Endothelial cell of umbilical vein (primary cell): ENCODE results near the gene HNRNPCL2. TPM values are rescaled to one million over a fixed set of nuclear protein-coding genes. Genes with fewer than 3 reads are reported as not detected.

Experiments
- polyA plus RNA-seq, 4 experiments: library from polyadenylated mRNA; depleted of rRNA in 3 of 4; stranded (reverse) in 3 of 4; unstranded in 1 of 4; fragments of >200 nt; gene quantifications; 2 replicates each; pipeline versions ENCODE4 v1.2.1 to v1.2.3, GENCODE V29; 2011 to 2012; ENCODE audit warnings: missing spikeins in 1 of 4
- total RNA-seq: library from RNA; stranded (reverse); gene quantifications from 2 replicates; pipeline ENCODE4 v1.2.3, GENCODE V29; 2021

Gene HNRNPCL2
- total and polyA plus RNA-seq, 2 donors (not counting 3 experiments of a cell fraction or from before 2014, with no cell fraction given): not detected

Other genes with a start within 250 kb of the HNRNPCL2 start
- not detected in 2 replicates for gene PRAMEF4, start 230.7 kb downstream of the HNRNPCL2 start, total RNA-seq
- gene PRAMEF4, start 230.7 kb downstream of the HNRNPCL2 start, polyA plus RNA-seq: not detected in 2 replicates
- not detected in 2 replicates for gene PRAMEF10, start 218.6 kb downstream of the HNRNPCL2 start, total RNA-seq
- not detected in 2 replicates for gene PRAMEF10, start 218.6 kb downstream of the HNRNPCL2 start, polyA plus RNA-seq
- gene PRAMEF7, start 200.2 kb downstream of the HNRNPCL2 start, total RNA-seq: not detected in 2 replicates
- gene PRAMEF7, start 200.2 kb downstream of the HNRNPCL2 start, polyA plus RNA-seq: not detected in 2 replicates
- gene PRAMEF6, start 169.3 kb downstream of the HNRNPCL2 start, total RNA-seq: not detected in 2 replicates
- gene PRAMEF6, start 169.3 kb downstream of the HNRNPCL2 start, polyA plus RNA-seq: not detected in 2 replicates
- not detected in 2 replicates for gene PRAMEF27, start 60.3 kb downstream of the HNRNPCL2 start, total RNA-seq
- not detected in 2 replicates for gene PRAMEF27, start 60.3 kb downstream of the HNRNPCL2 start, polyA plus RNA-seq
- gene HNRNPCL3, start 56.1 kb downstream of the HNRNPCL2 start, total RNA-seq: not detected in 2 replicates
- gene HNRNPCL3, start 56.1 kb downstream of the HNRNPCL2 start, polyA plus RNA-seq: not detected in 2 replicates
- gene PRAMEF25, start 46.1 kb downstream of the HNRNPCL2 start, total RNA-seq: not detected in 2 replicates
- not detected in 2 replicates for gene PRAMEF25, start 46.1 kb downstream of the HNRNPCL2 start, polyA plus RNA-seq
- gene PRAMEF26, start 39.2 kb upstream of the HNRNPCL2 start, total RNA-seq: not detected in 2 replicates
- gene PRAMEF26, start 39.2 kb upstream of the HNRNPCL2 start, polyA plus RNA-seq: not detected in 2 replicates
- gene HNRNPCL4, start 48.8 kb upstream of the HNRNPCL2 start, total RNA-seq: not detected in 2 replicates
- gene HNRNPCL4, start 48.8 kb upstream of the HNRNPCL2 start, polyA plus RNA-seq: not detected in 2 replicates
- not detected in 2 replicates for gene PRAMEF9, start 55.0 kb upstream of the HNRNPCL2 start, total RNA-seq
- not detected in 2 replicates for gene PRAMEF9, start 55.0 kb upstream of the HNRNPCL2 start, polyA plus RNA-seq
- gene PRAMEF13, start 84.6 kb upstream of the HNRNPCL2 start, total RNA-seq: not detected in 2 replicates
- not detected in 2 replicates for gene PRAMEF13, start 84.6 kb upstream of the HNRNPCL2 start, polyA plus RNA-seq
- not detected in 2 replicates for gene PRAMEF18, start 109.3 kb upstream of the HNRNPCL2 start, total RNA-seq
- not detected in 2 replicates for gene PRAMEF18, start 109.3 kb upstream of the HNRNPCL2 start, polyA plus RNA-seq
- gene PRAMEF5, start 137.3 kb upstream of the HNRNPCL2 start, total RNA-seq: not detected in 2 replicates
- gene PRAMEF5, start 137.3 kb upstream of the HNRNPCL2 start, polyA plus RNA-seq: not detected in 2 replicates
- gene PRAMEF8, start 168.3 kb upstream of the HNRNPCL2 start, total RNA-seq: not detected in 2 replicates
- gene PRAMEF8, start 168.3 kb upstream of the HNRNPCL2 start, polyA plus RNA-seq: not detected in 2 replicates
- not detected in 2 replicates for gene PRAMEF33, start 186.7 kb upstream of the HNRNPCL2 start, total RNA-seq
- not detected in 2 replicates for gene PRAMEF33, start 186.7 kb upstream of the HNRNPCL2 start, polyA plus RNA-seq
- not detected in 2 replicates for gene PRAMEF15, start 198.7 kb upstream of the HNRNPCL2 start, total RNA-seq
- not detected in 2 replicates for gene PRAMEF15, start 198.7 kb upstream of the HNRNPCL2 start, polyA plus RNA-seq
- not detected in 2 replicates for gene PRAMEF14, start 230.3 kb upstream of the HNRNPCL2 start, total RNA-seq
- gene PRAMEF14, start 230.3 kb upstream of the HNRNPCL2 start, polyA plus RNA-seq: not detected in 2 replicates